ENCODE results near the gene ANKIB1.

GRCh38 chr7:92205987-92206386, 39.8 kb upstream of the ANKIB1 start:
- TF ChIP-seq POLR2A (IDR thresholded peaks at IDR 0.05): no peak
- TF ChIP-seq CTCF (IDR thresholded peaks at IDR 0.05): no peak
